GM23338 (cell line): Measurements from ENCODE around the gene CRACDL. TPM values are rescaled to one million over a fixed set of nuclear protein-coding genes. Genes with fewer than 3 reads are reported as not detected.

Source experiments
- ATAC-seq: fragments of 200-7000 bp; cut with Tn5 transposase; 3 replicates; pipeline ENCODE4 v1.9.1; 2020
- DNase-seq: peaks from one replicate; pipeline ENCODE4 v3.0.0-alpha.2; 2015; ENCODE audit warnings: low spot score
- H2AFZ ChIP-seq: fragments of 200-600 bp; sonication (generic); 2 replicates; pipeline ENCODE4 v1.8.0; 2016; ENCODE audit warnings: antibody characterized with exemption, mild to moderate bottlenecking, moderate library complexity
- H3F3A ChIP-seq: fragments of 200-600 bp; sonication (generic); replicated peaks from 2 replicates; pipeline ENCODE4 v1.8.0; 2017; ENCODE audit warnings: antibody characterized with exemption, mixed run types, low read depth
- H3K27ac ChIP-seq: fragments of 200-600 bp; sonication (generic); 2 replicates; pipeline ENCODE4 v1.6.1; 2016; ENCODE audit warnings: low read depth
- H3K27me3 ChIP-seq: fragments of 200-600 bp; sonication (generic); 2 replicates; pipeline ENCODE4 v1.8.0; 2016; ENCODE audit warnings: mild to moderate bottlenecking, mixed run types, moderate library complexity; ENCODE audit not compliant: insufficient read depth
- H3K36me3 ChIP-seq: fragments of 200-600 bp; sonication (generic); 2 replicates; pipeline ENCODE4 v1.8.0; 2016; ENCODE audit warnings: mild to moderate bottlenecking; ENCODE audit not compliant: insufficient read depth
- H3K4me1 ChIP-seq: fragments of 200-600 bp; sonication (generic); 2 replicates; pipeline ENCODE4 v1.8.0; 2016; ENCODE audit warnings: mild to moderate bottlenecking, moderate library complexity; ENCODE audit not compliant: insufficient read depth
- H3K4me2 ChIP-seq: fragments of 200-600 bp; sonication (generic); 2 replicates; pipeline ENCODE4 v1.7.1; 2017; ENCODE audit warnings: mixed run types
- H3K4me3 ChIP-seq: fragments of 200-600 bp; sonication (generic); 2 replicates; pipeline ENCODE4 v1.6.1; 2016; ENCODE audit warnings: mixed run types
- H3K79me2 ChIP-seq: fragments of 200-600 bp; sonication (generic); replicated peaks from 2 replicates; pipeline ENCODE4 v1.8.0; 2017; ENCODE audit warnings: mild to moderate bottlenecking; ENCODE audit not compliant: insufficient read depth
- H3K9me2 ChIP-seq: fragments of 200-600 bp; sonication (generic); 2 replicates; pipeline ENCODE4 v1.8.0; 2017; ENCODE audit not compliant: insufficient read depth
- H4K20me1 ChIP-seq: fragments of 200-600 bp; sonication (generic); replicated peaks from 2 replicates; pipeline ENCODE4 v1.8.0; 2017; ENCODE audit warnings: mild to moderate bottlenecking; ENCODE audit not compliant: insufficient read depth
- H3K27ac Mint-ChIP-seq: 2 replicates; pipeline ENCODE4 v1.8.0; 2020; ENCODE audit warnings: inconsistent platforms, mild to moderate bottlenecking, moderate library complexity, mixed read lengths
- H3K27me3 Mint-ChIP-seq: 3 replicates; pipeline ENCODE4 v1.8.0; 2022; ENCODE audit warnings: low read depth, mild to moderate bottlenecking, moderate library complexity, mixed read lengths, inconsistent platforms; ENCODE audit not compliant: insufficient read depth, poor library complexity
- H3K36me3 Mint-ChIP-seq: 3 replicates; pipeline ENCODE4 v1.8.0; 2021; ENCODE audit warnings: low read depth, mild to moderate bottlenecking, inconsistent platforms, moderate library complexity, mixed read lengths
- H3K4me1 Mint-ChIP-seq: 3 replicates; pipeline ENCODE4 v1.8.0; 2020; ENCODE audit warnings: mild to moderate bottlenecking, inconsistent platforms, mixed read lengths
- H3K4me3 Mint-ChIP-seq: 3 replicates; pipeline ENCODE4 v1.8.0; 2021; ENCODE audit warnings: moderate library complexity, mild to moderate bottlenecking, inconsistent platforms, mixed read lengths
- H3K9me3 Mint-ChIP-seq: 3 replicates; pipeline ENCODE4 v1.8.0; 2020; ENCODE audit warnings: moderate library complexity, mild to moderate bottlenecking, inconsistent platforms, mixed read lengths
- CREB1 ChIP-seq: fragments of 250-450 bp; sonication (Bioruptor Pico); IDR thresholded peaks from 2 replicates; pipeline ENCODE4 v1.5.0; 2020; ENCODE audit warnings: low read depth, mild to moderate bottlenecking, moderate library complexity
- EZH2 ChIP-seq: fragments of 200-600 bp; sonication (generic); IDR thresholded peaks from one replicate; pipeline ENCODE4 v1.8.0; 2017; ENCODE audit warnings: antibody characterized with exemption, mild to moderate bottlenecking, low read depth; ENCODE audit not compliant: unreplicated experiment
- EZH2phosphoT487 ChIP-seq: fragments of 200-600 bp; sonication (generic); IDR thresholded peaks from one replicate; pipeline ENCODE4 v1.8.1; 2018; ENCODE audit warnings: antibody characterized with exemption; ENCODE audit not compliant: unreplicated experiment
- JUNB ChIP-seq: IDR thresholded peaks from one replicate; pipeline ENCODE4 v1.6.1; 2016; ENCODE audit warnings: antibody characterized with exemption; ENCODE audit not compliant: unreplicated experiment
- NANOG ChIP-seq: IDR thresholded peaks from 2 replicates; pipeline ENCODE4 v1.6.1; 2016; ENCODE audit warnings: antibody characterized with exemption, borderline replicate concordance
- POLR2AphosphoS5 ChIP-seq: IDR thresholded peaks from 2 replicates; pipeline ENCODE4 v1.6.1; 2016; ENCODE audit warnings: antibody characterized with exemption, low read depth
- STAT1 ChIP-seq: IDR thresholded peaks from one replicate; pipeline ENCODE4 v1.6.1; 2016; ENCODE audit warnings: antibody characterized with exemption; ENCODE audit not compliant: unreplicated experiment
- ZNF114 ChIP-seq: fragments of 250-450 bp; sonication (Bioruptor Pico); IDR thresholded peaks from 2 replicates; pipeline ENCODE4 v1.5.0; 2020; ENCODE audit warnings: mild to moderate bottlenecking, moderate library complexity
- polyA plus RNA-seq: library from polyadenylated mRNA; unstranded; fragments of >200 nt; fragmentation: Nextera tagmentation; extraction: Ambion mirVana; gene quantifications from 2 replicates; pipeline ENCODE4 v1.2.1, GENCODE V29; 2016
- total RNA-seq: library from RNA; depleted of rRNA; stranded (reverse); fragments of >200 nt; shearing (Covaris generic); gene quantifications from 2 replicates; pipeline ENCODE4 v1.2.3, GENCODE V29; 2014
- TF ChIP-seq, protein P1 (sequence below): IDR thresholded peaks from one replicate; pipeline ENCODE4 v1.6.1; 2018; ENCODE audit warnings: antibody characterized with exemption; ENCODE audit not compliant: unreplicated experiment
- TF ChIP-seq, protein P2 (sequence below), 2 experiments: fragments of 200-600 bp in 1 of 2; sonication (generic) in 1 of 2; conservative IDR thresholded peaks; 2 replicates each; pipeline versions ENCODE4 v1.5.1 to v1.6.1; 2016 to 2017; ENCODE audit warnings: antibody characterized with exemption in 2 of 2, low read depth in 2 of 2, mild to moderate bottlenecking in 2 of 2, moderate library complexity in 1 of 2
- TF ChIP-seq, protein P3 (sequence below): IDR thresholded peaks from 2 replicates; pipeline ENCODE4 v1.6.1; 2016; ENCODE audit warnings: antibody characterized with exemption

CRACDL gene
- total and polyA plus RNA-seq, 2 experiments from 2014 or later = 0.14 to 0.16 TPM

DNA sequence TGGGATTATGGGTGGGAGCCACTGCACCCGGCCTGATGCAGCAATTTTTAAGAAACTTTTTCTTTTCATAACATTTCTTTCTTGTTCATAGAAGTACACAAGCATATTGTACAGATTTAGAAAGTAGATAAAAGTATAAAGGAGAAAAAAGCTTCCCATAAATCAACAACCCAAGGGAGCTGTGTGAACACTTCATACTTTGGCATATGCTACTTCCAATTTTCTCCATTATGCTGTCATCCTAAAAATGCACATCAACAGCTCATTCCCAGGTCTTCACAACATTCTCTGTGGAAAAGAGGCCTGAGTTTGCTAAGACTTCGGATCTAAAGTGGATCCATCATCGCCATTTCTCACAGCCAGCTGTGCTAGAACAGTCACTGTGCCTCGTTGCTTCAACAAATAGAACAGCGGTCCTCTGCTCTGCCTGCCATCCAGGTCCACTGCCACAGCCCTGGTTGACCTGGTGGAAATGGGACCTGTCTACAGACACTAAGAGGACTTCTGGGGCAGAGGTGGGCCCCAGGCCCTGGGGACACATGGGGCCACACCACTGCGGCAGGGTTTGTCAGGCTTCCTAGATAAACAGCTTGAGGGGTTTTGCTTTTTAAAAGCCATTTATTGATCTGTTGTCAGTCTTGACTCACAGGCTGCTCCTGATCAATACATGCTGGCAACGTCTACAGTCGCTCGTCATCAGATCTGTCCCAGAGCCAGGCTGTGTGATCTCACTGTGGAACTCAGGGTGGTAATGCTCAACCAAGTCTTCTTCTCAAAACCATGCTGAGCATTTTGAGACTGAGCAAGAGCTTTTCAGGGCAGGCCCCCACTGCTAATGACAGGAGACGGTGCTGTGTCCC is 132.4 kb downstream of the CRACDL start:
- H3K27me3 ChIP-seq = no peaks in the 10 kb centered on the region
- no peak overlapping the region for H3K4me3 ChIP-seq
- no peaks in the 10 kb centered on the region for H3K36me3 ChIP-seq
- no peak for TF ChIP-seq POLR2AphosphoS5
- TF ChIP-seq, protein P1, sequence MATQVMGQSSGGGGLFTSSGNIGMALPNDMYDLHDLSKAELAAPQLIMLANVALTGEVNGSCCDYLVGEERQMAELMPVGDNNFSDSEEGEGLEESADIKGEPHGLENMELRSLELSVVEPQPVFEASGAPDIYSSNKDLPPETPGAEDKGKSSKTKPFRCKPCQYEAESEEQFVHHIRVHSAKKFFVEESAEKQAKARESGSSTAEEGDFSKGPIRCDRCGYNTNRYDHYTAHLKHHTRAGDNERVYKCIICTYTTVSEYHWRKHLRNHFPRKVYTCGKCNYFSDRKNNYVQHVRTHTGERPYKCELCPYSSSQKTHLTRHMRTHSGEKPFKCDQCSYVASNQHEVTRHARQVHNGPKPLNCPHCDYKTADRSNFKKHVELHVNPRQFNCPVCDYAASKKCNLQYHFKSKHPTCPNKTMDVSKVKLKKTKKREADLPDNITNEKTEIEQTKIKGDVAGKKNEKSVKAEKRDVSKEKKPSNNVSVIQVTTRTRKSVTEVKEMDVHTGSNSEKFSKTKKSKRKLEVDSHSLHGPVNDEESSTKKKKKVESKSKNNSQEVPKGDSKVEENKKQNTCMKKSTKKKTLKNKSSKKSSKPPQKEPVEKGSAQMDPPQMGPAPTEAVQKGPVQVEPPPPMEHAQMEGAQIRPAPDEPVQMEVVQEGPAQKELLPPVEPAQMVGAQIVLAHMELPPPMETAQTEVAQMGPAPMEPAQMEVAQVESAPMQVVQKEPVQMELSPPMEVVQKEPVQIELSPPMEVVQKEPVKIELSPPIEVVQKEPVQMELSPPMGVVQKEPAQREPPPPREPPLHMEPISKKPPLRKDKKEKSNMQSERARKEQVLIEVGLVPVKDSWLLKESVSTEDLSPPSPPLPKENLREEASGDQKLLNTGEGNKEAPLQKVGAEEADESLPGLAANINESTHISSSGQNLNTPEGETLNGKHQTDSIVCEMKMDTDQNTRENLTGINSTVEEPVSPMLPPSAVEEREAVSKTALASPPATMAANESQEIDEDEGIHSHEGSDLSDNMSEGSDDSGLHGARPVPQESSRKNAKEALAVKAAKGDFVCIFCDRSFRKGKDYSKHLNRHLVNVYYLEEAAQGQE = no peak
- TF ChIP-seq EZH2phosphoT487 = no peak
- TF ChIP-seq ZNF114 (CRISPR knock-in tag) = no peak
- TF ChIP-seq, protein P2, sequence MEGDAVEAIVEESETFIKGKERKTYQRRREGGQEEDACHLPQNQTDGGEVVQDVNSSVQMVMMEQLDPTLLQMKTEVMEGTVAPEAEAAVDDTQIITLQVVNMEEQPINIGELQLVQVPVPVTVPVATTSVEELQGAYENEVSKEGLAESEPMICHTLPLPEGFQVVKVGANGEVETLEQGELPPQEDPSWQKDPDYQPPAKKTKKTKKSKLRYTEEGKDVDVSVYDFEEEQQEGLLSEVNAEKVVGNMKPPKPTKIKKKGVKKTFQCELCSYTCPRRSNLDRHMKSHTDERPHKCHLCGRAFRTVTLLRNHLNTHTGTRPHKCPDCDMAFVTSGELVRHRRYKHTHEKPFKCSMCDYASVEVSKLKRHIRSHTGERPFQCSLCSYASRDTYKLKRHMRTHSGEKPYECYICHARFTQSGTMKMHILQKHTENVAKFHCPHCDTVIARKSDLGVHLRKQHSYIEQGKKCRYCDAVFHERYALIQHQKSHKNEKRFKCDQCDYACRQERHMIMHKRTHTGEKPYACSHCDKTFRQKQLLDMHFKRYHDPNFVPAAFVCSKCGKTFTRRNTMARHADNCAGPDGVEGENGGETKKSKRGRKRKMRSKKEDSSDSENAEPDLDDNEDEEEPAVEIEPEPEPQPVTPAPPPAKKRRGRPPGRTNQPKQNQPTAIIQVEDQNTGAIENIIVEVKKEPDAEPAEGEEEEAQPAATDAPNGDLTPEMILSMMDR (conservative IDR thresholded peaks at IDR 0.05; ENCODE audit: low read depth in 2 of 2) = no peak
- TF ChIP-seq JUNB = no peak
- no peak for TF ChIP-seq STAT1
- TF ChIP-seq, protein P3, sequence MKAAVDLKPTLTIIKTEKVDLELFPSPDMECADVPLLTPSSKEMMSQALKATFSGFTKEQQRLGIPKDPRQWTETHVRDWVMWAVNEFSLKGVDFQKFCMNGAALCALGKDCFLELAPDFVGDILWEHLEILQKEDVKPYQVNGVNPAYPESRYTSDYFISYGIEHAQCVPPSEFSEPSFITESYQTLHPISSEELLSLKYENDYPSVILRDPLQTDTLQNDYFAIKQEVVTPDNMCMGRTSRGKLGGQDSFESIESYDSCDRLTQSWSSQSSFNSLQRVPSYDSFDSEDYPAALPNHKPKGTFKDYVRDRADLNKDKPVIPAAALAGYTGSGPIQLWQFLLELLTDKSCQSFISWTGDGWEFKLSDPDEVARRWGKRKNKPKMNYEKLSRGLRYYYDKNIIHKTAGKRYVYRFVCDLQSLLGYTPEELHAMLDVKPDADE = no peak
- TF ChIP-seq NANOG = no peak
- TF ChIP-seq EZH2 = no peak
- TF ChIP-seq CREB1 (CRISPR knock-in tag) = no peak
- H3K4me2 ChIP-seq = no peak overlapping the region
- Mint-ChIP-seq H3K27me3 (peaks cover 5% of the 10 kb centered on the region), H3K4me3 (no peak overlapping the region), H3K9me3 (no peaks in the 10 kb centered on the region), H3K36me3 (no peaks in the 10 kb centered on the region), H3K4me1 (peaks cover 11% of the 10 kb centered on the region; the same call in 2 of the 3 replicates), H3K27ac (no peak overlapping the region)
- H4K20me1 ChIP-seq = no peaks in the 10 kb centered on the region
- H3K9me2 ChIP-seq = no peaks in the 10 kb centered on the region
- H3K4me1 ChIP-seq = no peaks in the 10 kb centered on the region; the same call in 1 of the 2 replicates
- ATAC-seq (no peak), DNase-seq (no peak)
- H3K79me2 ChIP-seq = no peaks in the 10 kb centered on the region
- no peak overlapping the region for H3K27ac ChIP-seq
- no peaks in the 10 kb centered on the region for H3F3A ChIP-seq
- no peak overlapping the region for H2AFZ ChIP-seq
